ENCODE measurements around the gene TMEM214. TPM values are rescaled to one million over a fixed set of nuclear protein-coding genes. Genes with fewer than 3 reads are reported as not detected.

TMEM214 gene
- total RNA-seq, 1 experiment from 2014 or later = 85.0 TPM

- intact Hi-C loops (cut with micrococcal nuclease; ENCODE audit: unreplicated experiment) = loop anchor here (1.0 kb wide), 1 partner anchor 19 kb away; the partner anchor contains the start of gene OST4
- peaks cover 31% of the 10 kb centered on the region for H3K4me1 Mint-ChIP-seq (ENCODE audit: low read depth, unreplicated experiment)
- TSS peak; percentile 6 for BruUV-seq (replicated peaks)
- no peaks in the 10 kb centered on the region for H3K27me3 ChIP-seq (replicated peaks; ENCODE audit: control insufficient read depth, insufficient read depth, low read length)
- peaks cover 10% of the 10 kb centered on the region for H3K27me3 Mint-ChIP-seq (ENCODE audit: insufficient read depth, unreplicated experiment)
- H3K4me3 ChIP-seq (ENCODE audit: low read depth, low read length) = peak overlapping the region; percentile 96
- H3K4me3 Mint-ChIP-seq (ENCODE audit: unreplicated experiment) = peak overlapping the region; percentile 80
- TF ChIP-seq, protein P1, sequence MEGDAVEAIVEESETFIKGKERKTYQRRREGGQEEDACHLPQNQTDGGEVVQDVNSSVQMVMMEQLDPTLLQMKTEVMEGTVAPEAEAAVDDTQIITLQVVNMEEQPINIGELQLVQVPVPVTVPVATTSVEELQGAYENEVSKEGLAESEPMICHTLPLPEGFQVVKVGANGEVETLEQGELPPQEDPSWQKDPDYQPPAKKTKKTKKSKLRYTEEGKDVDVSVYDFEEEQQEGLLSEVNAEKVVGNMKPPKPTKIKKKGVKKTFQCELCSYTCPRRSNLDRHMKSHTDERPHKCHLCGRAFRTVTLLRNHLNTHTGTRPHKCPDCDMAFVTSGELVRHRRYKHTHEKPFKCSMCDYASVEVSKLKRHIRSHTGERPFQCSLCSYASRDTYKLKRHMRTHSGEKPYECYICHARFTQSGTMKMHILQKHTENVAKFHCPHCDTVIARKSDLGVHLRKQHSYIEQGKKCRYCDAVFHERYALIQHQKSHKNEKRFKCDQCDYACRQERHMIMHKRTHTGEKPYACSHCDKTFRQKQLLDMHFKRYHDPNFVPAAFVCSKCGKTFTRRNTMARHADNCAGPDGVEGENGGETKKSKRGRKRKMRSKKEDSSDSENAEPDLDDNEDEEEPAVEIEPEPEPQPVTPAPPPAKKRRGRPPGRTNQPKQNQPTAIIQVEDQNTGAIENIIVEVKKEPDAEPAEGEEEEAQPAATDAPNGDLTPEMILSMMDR (IDR thresholded peaks at IDR 0.05; ENCODE audit: insufficient read depth in 1 of 2, low read depth in 1 of 2, low read length in 1 of 2, severe bottlenecking in 1 of 2, unreplicated experiment in 1 of 2) = no peak
- peaks cover 9% of the 10 kb centered on the region for H3K9me3 Mint-ChIP-seq (ENCODE audit: unreplicated experiment)
- ChIA-PET POLR2A (interaction anchor here (0.7 to 2.5 kb wide), 5 partner anchors 11 to 106 kb away, joined by 3 to 27 read pairs (median 6); partner anchors contain the start of genes OST4 and TMEM214), CTCF (interaction anchor here (1.4 to 3.3 kb wide), 5 partner anchors 7 to 90 kb away, joined by 4 to 21 read pairs (median 10); partner anchors contain the start of genes KHK and OST4)
- H3K36me3 Mint-ChIP-seq (ENCODE audit: insufficient read depth, unreplicated experiment) = peaks cover 53% of the 10 kb centered on the region
- no peaks in the 10 kb centered on the region for H3K9me3 ChIP-seq
- H3K36me3 ChIP-seq (ENCODE audit: control insufficient read depth, insufficient read depth, low read length) = no peaks in the 10 kb centered on the region
- peak overlapping the region; percentile 100 for H3K27ac Mint-ChIP-seq (ENCODE audit: unreplicated experiment)
- DNase-seq = peak in 1 of 2 experiments; percentile 54
- 0 out of 2 replicates have a peak, but pooled peaks cover 6% of the 10 kb centered on the region for H3K4me1 ChIP-seq
Observed at GRCh38 chr2:27051902-27052645, 19.3 kb downstream of the TMEM214 start.

- Histone ChIP-seq H3K9me3 (no peaks in the 10 kb centered on the region), H3K36me3 (ENCODE audit: control insufficient read depth, insufficient read depth, low read length) (no peaks in the 10 kb centered on the region), H3K4me1 (0 out of 2 replicates have a peak, but pooled peaks cover 6% of the 10 kb centered on the region), H3K27me3 (replicated peaks; ENCODE audit: control insufficient read depth, insufficient read depth, low read length) (no peaks in the 10 kb centered on the region), H3K4me3 (ENCODE audit: low read depth, low read length) (no peak overlapping the region)
- intact Hi-C loops (cut with micrococcal nuclease; ENCODE audit: unreplicated experiment) = no loop called here
- Mint-ChIP-seq H3K27me3 (ENCODE audit: insufficient read depth, unreplicated experiment) (peaks cover 10% of the 10 kb centered on the region), H3K4me1 (ENCODE audit: low read depth, unreplicated experiment) (peaks cover 31% of the 10 kb centered on the region), H3K9me3 (ENCODE audit: unreplicated experiment) (peaks cover 9% of the 10 kb centered on the region), H3K4me3 (ENCODE audit: unreplicated experiment) (peak overlapping the region; percentile 51), H3K27ac (ENCODE audit: unreplicated experiment) (no peak overlapping the region), H3K36me3 (ENCODE audit: insufficient read depth, unreplicated experiment) (peaks cover 52% of the 10 kb centered on the region)
- ChIA-PET POLR2A (no interaction called here), CTCF (no interaction called here)
- DNase-seq = no peak
- TF ChIP-seq, protein P1 (IDR thresholded peaks at IDR 0.05; ENCODE audit: insufficient read depth in 1 of 2, low read depth in 1 of 2, low read length in 1 of 2, severe bottlenecking in 1 of 2, unreplicated experiment in 1 of 2) = no peak
- no TSS peak for BruUV-seq (replicated peaks)
Observed at GRCh38 chr2:27053321-27053720, 20.6 kb downstream of the TMEM214 start.

DNA sequence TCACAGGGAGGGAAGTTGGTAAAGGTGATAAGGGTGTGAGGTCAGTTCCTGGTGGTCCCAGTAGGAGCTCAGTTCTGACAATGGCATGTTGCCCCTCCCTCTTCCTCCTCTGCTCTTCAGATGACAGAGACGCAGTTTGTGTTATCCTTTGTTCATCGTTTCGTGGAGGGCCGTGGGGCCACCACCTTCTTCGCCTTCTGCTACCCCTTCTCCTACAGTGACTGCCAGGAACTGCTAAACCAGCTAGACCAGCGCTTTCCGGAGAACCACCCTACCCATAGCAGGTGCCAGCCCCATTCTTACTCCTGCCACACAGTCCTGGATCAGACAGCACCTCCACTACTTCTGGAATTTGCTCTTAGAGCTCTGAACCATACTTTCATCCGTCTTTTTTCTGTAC lies 21.0 kb downstream of the TMEM214 start:
- H3K27me3 ChIP-seq (replicated peaks; ENCODE audit: control insufficient read depth, insufficient read depth, low read length) = no peaks in the 10 kb centered on the region
- H3K36me3 Mint-ChIP-seq (ENCODE audit: insufficient read depth, unreplicated experiment) = peaks cover 51% of the 10 kb centered on the region
- H3K4me3 Mint-ChIP-seq (ENCODE audit: unreplicated experiment) = no peak overlapping the region
- TF ChIP-seq, protein P1 (IDR thresholded peaks at IDR 0.05; ENCODE audit: insufficient read depth in 1 of 2, low read depth in 1 of 2, low read length in 1 of 2, severe bottlenecking in 1 of 2, unreplicated experiment in 1 of 2) = no peak
- no peak overlapping the region for H3K27ac Mint-ChIP-seq (ENCODE audit: unreplicated experiment)
- intact Hi-C loops (cut with micrococcal nuclease; ENCODE audit: unreplicated experiment) = no loop called here
- no peaks in the 10 kb centered on the region for H3K9me3 ChIP-seq
- peaks cover 10% of the 10 kb centered on the region for H3K27me3 Mint-ChIP-seq (ENCODE audit: insufficient read depth, unreplicated experiment)
- peaks cover 31% of the 10 kb centered on the region for H3K4me1 Mint-ChIP-seq (ENCODE audit: low read depth, unreplicated experiment)
- ChIA-PET POLR2A (no interaction called here), CTCF (no interaction called here)
- H3K4me3 ChIP-seq (ENCODE audit: low read depth, low read length) = no peak overlapping the region
- no peak for DNase-seq
- H3K9me3 Mint-ChIP-seq (ENCODE audit: unreplicated experiment) = peaks cover 9% of the 10 kb centered on the region
- no peaks in the 10 kb centered on the region for H3K36me3 ChIP-seq (ENCODE audit: control insufficient read depth, insufficient read depth, low read length)
- no TSS peak for BruUV-seq (replicated peaks)
- 0 out of 2 replicates have a peak, but pooled peaks cover 6% of the 10 kb centered on the region for H3K4me1 ChIP-seq

All from Caco-2 (cell line).